GM12878 (cell line): ENCODE results near the gene TMC5.

Experiments
- CTCF ChIP-seq, 3 experiments: IDR thresholded peaks in 2 of 3; conservative IDR thresholded peaks in 1 of 3; 2 replicates each; pipeline ENCODE4 v1.5.1; 2011; ENCODE audit warnings: low read depth in 3 of 3, low read length in 3 of 3, mild to moderate bottlenecking in 3 of 3, control low read depth in 2 of 3, moderate library complexity in 2 of 3, inconsistent platforms in 1 of 3, mixed read lengths in 1 of 3; ENCODE audit not compliant: control insufficient read depth in 2 of 3, insufficient read depth in 1 of 3; ENCODE audit errors: extremely low read depth in 1 of 3
- EZH2 ChIP-seq: IDR thresholded peaks from 2 replicates; pipeline ENCODE4 v1.6.1; 2012; ENCODE audit warnings: low read depth, mild to moderate bottlenecking, control low read depth, inconsistent platforms, low read length, borderline replicate concordance; ENCODE audit not compliant: control insufficient read depth
- HDAC6 ChIP-seq: fragments of 200-600 bp; sonication (generic); IDR thresholded peaks from one replicate; pipeline ENCODE4 v1.8.0; 2017; ENCODE audit warnings: antibody characterized with exemption; ENCODE audit not compliant: unreplicated experiment
- MXI1 ChIP-seq: fragments of 150-350 bp; IDR thresholded peaks from 2 replicates; pipeline ENCODE4 v1.6.1; 2011; ENCODE audit warnings: low read depth, mild to moderate bottlenecking, inconsistent platforms, low read length, improper control_type of control experiment
- PBX3 ChIP-seq: IDR thresholded peaks from 2 replicates; pipeline ENCODE4 v1.6.1; 2011; ENCODE audit warnings: mild to moderate bottlenecking, low read depth, low read length, moderate library complexity; ENCODE audit not compliant: insufficient replicate concordance
- RAD21 ChIP-seq: IDR thresholded peaks from 2 replicates; pipeline ENCODE4 v1.6.1; 2011; ENCODE audit warnings: mild to moderate bottlenecking, low read depth, low read length, moderate library complexity; ENCODE audit not compliant: insufficient read depth
- SMAD1 ChIP-seq: fragments of 450-650 bp; IDR thresholded peaks from 2 replicates; pipeline ENCODE4 v1.6.1; 2018; ENCODE audit warnings: mild to moderate bottlenecking, low read depth; ENCODE audit not compliant: partially characterized antibody

GRCh38 chr16:19520861-19521331, 103.2 kb downstream of the TMC5 start:
- TF ChIP-seq PBX3: no peak
- TF ChIP-seq HDAC6: no peak
- no peak for TF ChIP-seq CTCF (IDR thresholded peaks at IDR 0.05 in 2 of 3, conservative IDR thresholded peaks at IDR 0.05 in 1 of 3; ENCODE audit: control insufficient read depth in 2 of 3, extremely low read depth in 1 of 3, insufficient read depth in 1 of 3, low read depth in 3 of 3, low read length in 3 of 3)
- TF ChIP-seq EZH2: no peak
- TF ChIP-seq SMAD1: no peak
- no peak for TF ChIP-seq RAD21
- no peak for TF ChIP-seq MXI1
